Natural killer cell (primary cell): Measurements from ENCODE around the gene MTARC2. TPM values are rescaled to one million over a fixed set of nuclear protein-coding genes. Genes with fewer than 3 reads are reported as not detected.

Source experiments
- ATAC-seq, 3 donors: fragments of 150-1000 bp in 2 of 3; fragments of 200-7000 bp in 1 of 3; cut with Tn5 transposase; 1 replicate in 1 of 3; 2 replicates in 2 of 3; pipeline ENCODE4 v1.10.0; 2021; ENCODE audit warnings: mild to moderate bottlenecking in 2 of 3, moderate library complexity in 2 of 3
- DNase-seq, 2 donors: peaks; one replicate each; pipeline versions ENCODE4 v3.0.0 to v3.0.0-alpha.2; 2013 to 2021; ENCODE audit warnings: mixed read lengths in 1 of 2
- H3K27ac ChIP-seq: one replicate; pipeline ENCODE4 v1.5.1; 2013; ENCODE audit warnings: mild to moderate bottlenecking, low read length
- H3K27me3 ChIP-seq: one replicate; pipeline ENCODE4 v1.6.1; 2013; ENCODE audit warnings: low read length; ENCODE audit not compliant: control insufficient read depth, insufficient read depth
- H3K36me3 ChIP-seq: one replicate; pipeline ENCODE4 v1.6.1; 2013; ENCODE audit warnings: low read length; ENCODE audit not compliant: control insufficient read depth, insufficient read depth
- H3K4me1 ChIP-seq: one replicate; pipeline ENCODE4 v1.6.1; 2013; ENCODE audit warnings: low read length; ENCODE audit not compliant: control insufficient read depth, insufficient read depth
- H3K4me3 ChIP-seq: one replicate; pipeline ENCODE4 v1.5.1; 2013; ENCODE audit warnings: low read length
- H3K9me3 ChIP-seq: one replicate; pipeline ENCODE4 v1.6.1; 2013; ENCODE audit warnings: low read length; ENCODE audit not compliant: control insufficient read depth, insufficient read depth
- H3K27ac Mint-ChIP-seq, 2 donors: one replicate each; pipeline ENCODE4 v1.8.0; 2022; ENCODE audit warnings: mild to moderate bottlenecking in 2 of 2, mixed read lengths in 2 of 2, moderate library complexity in 1 of 2
- H3K27me3 Mint-ChIP-seq, 2 donors: one replicate each; pipeline ENCODE4 v1.8.0; 2022; ENCODE audit warnings: low read depth in 2 of 2, mixed read lengths in 2 of 2
- H3K36me3 Mint-ChIP-seq: one replicate; pipeline ENCODE4 v1.8.0; 2022; ENCODE audit warnings: mixed read lengths
- H3K4me1 Mint-ChIP-seq, 2 donors: one replicate each; pipeline ENCODE4 v1.8.0; 2022; ENCODE audit warnings: mixed read lengths in 2 of 2
- H3K4me3 Mint-ChIP-seq: one replicate; pipeline ENCODE4 v1.8.0; 2022; ENCODE audit warnings: mild to moderate bottlenecking, moderate library complexity, mixed read lengths
- H3K9me3 Mint-ChIP-seq, 2 donors: one replicate each; pipeline ENCODE4 v1.8.0; 2022; ENCODE audit warnings: mixed read lengths in 2 of 2
- WGBS: methylation state at CpG from one replicate; pipeline ENCODE4 v1.1.7; 2013; ENCODE audit warnings: missing lambda C conversion rate; ENCODE audit not compliant: insufficient coverage; 5-methylcytosine and 5-hydroxymethylcytosine counted together
- intact Hi-C: fragments of 100-400 bp; cut with micrococcal nuclease; formaldehyde crosslinking; loops from one replicate; pipeline ENCODE4 v1.14.2; 2022
- total RNA-seq, 4 donors: library from RNA; stranded (reverse); fragments of 120-200 nt in 1 of 4; gene quantifications; one replicate each; pipeline versions ENCODE4 v1.2.3 to v1.2.4, GENCODE V29; 2013 to 2022
- TF ChIP-seq, protein P1 (sequence below): fragments of 200-600 bp; IDR thresholded peaks from one replicate; pipeline ENCODE4 v1.8.0; 2022; ENCODE audit warnings: antibody characterized with exemption

MTARC2 gene
- total RNA-seq, 3 donors from 2014 or later (not counting 1 experiment from before 2014, with no cell fraction given): 0.33 to 1.7 (median 0.45) TPM

DNA sequence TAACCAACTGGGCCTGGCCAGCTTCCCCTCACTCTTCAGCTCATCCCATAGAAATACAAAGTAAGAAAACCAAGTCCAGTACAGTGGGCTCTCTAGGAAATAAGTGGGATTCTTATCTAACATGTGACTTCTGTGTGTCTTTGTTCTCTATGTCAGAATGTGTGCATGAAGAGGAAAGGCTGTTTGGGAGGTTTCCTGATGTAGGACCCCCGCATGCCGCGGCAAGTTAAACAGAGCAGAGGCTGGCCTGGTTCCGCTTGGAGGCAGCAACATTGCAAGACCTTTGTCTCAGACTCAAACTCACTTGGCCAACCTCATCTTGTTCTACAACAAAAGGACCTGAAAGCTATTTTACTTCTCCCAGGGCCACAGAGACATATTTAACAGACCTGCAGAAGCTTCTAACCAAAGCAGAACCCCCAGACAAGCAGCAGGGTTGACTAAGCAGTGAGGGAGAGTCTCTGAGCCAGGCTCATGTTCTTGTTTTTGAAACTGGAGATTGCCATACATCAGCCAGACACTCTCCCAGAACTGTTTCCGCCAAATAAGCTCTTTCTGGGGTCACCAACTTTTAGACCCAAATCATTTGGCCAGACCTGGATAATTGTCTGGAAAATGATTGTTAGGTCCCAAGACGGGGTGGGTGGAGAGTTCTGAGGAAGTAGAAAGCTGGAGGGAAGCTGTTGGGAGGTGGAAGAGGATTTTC is 6.2 kb downstream of the MTARC2 start:
- no peak for DNase-seq
- no peak for ATAC-seq
- peaks cover 27 to 34% of the 10 kb centered on the region in 2 donors for H3K27me3 Mint-ChIP-seq
- Histone ChIP-seq H3K36me3 (no peaks in the 10 kb centered on the region), H3K4me3 (no peak overlapping the region), H3K27ac (no peak overlapping the region), H3K4me1 (no peaks in the 10 kb centered on the region), H3K9me3 (no peaks in the 10 kb centered on the region), H3K27me3 (peaks cover 13% of the 10 kb centered on the region)
- intact Hi-C loops: no loop called here
- no peaks in the 10 kb centered on the region for H3K36me3 Mint-ChIP-seq
- H3K4me1 Mint-ChIP-seq: no peaks in the 10 kb centered on the region
- WGBS: 82% methylated on average over 6 of the region's 6 CpGs
- H3K27ac Mint-ChIP-seq: no peak overlapping the region
- H3K9me3 Mint-ChIP-seq: no peaks in the 10 kb centered on the region
- no peak overlapping the region for H3K4me3 Mint-ChIP-seq
- TF ChIP-seq, protein P1, sequence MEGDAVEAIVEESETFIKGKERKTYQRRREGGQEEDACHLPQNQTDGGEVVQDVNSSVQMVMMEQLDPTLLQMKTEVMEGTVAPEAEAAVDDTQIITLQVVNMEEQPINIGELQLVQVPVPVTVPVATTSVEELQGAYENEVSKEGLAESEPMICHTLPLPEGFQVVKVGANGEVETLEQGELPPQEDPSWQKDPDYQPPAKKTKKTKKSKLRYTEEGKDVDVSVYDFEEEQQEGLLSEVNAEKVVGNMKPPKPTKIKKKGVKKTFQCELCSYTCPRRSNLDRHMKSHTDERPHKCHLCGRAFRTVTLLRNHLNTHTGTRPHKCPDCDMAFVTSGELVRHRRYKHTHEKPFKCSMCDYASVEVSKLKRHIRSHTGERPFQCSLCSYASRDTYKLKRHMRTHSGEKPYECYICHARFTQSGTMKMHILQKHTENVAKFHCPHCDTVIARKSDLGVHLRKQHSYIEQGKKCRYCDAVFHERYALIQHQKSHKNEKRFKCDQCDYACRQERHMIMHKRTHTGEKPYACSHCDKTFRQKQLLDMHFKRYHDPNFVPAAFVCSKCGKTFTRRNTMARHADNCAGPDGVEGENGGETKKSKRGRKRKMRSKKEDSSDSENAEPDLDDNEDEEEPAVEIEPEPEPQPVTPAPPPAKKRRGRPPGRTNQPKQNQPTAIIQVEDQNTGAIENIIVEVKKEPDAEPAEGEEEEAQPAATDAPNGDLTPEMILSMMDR: no peak

DNA sequence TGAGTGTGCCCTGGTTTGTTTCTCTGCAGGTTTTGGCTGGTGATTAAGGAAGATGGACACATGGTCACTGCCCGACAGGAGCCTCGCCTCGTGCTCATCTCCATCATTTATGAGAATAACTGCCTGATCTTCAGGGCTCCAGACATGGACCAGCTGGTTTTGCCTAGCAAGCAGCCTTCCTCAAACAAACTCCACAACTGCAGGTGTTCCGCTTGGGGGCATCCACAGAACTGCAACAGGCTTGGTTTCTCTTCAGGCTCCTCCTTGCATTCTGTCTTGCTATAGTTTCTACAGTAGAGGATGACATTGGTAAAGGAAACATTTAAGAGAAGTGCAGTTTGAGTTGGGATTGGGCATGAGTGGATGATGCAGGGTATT is 6.8 kb downstream of the MTARC2 start:
- Histone ChIP-seq H3K4me1 (no peaks in the 10 kb centered on the region), H3K27ac (no peak overlapping the region), H3K4me3 (no peak overlapping the region), H3K9me3 (no peaks in the 10 kb centered on the region), H3K36me3 (no peaks in the 10 kb centered on the region), H3K27me3 (peaks cover 11% of the 10 kb centered on the region)
- ATAC-seq (no peak), DNase-seq (no peak)
- intact Hi-C loops: no loop called here
- H3K4me1 Mint-ChIP-seq: no peaks in the 10 kb centered on the region
- no peaks in the 10 kb centered on the region for H3K9me3 Mint-ChIP-seq
- H3K4me3 Mint-ChIP-seq: no peak overlapping the region
- H3K36me3 Mint-ChIP-seq: no peaks in the 10 kb centered on the region
- TF ChIP-seq, protein P1: no peak
- H3K27ac Mint-ChIP-seq: no peak overlapping the region
- peaks cover 25 to 31% of the 10 kb centered on the region in 2 donors for H3K27me3 Mint-ChIP-seq
- 84% methylated on average over 4 of the region's 4 CpGs for WGBS

DNA sequence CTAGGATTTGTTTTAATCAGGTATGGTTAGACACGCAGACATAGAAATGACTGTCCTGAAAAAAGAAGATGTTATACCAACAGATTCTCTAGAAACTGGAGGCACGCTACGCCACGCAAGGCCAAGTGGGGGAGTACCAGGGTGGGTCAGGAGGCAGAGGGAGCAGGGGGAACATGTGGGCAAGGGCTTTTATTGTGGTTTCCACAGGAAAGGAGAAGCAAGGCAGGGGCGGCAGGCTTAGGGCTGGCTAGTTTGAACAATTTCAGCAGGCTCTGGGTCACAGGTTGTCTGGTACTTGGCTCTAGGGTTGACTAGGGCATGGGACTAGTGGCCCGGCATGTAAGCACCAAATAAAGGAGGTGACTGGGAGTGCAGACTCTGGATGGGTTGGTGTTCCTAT is 7.2 kb downstream of the MTARC2 start:
- Mint-ChIP-seq H3K36me3 (no peaks in the 10 kb centered on the region), H3K4me1 (no peaks in the 10 kb centered on the region), H3K27me3 (peaks cover 25 to 27% of the 10 kb centered on the region in 2 donors), H3K9me3 (no peaks in the 10 kb centered on the region), H3K27ac (no peak overlapping the region), H3K4me3 (no peak overlapping the region)
- Histone ChIP-seq H3K27me3 (peaks cover 7% of the 10 kb centered on the region), H3K36me3 (no peaks in the 10 kb centered on the region), H3K4me1 (no peaks in the 10 kb centered on the region), H3K4me3 (no peak overlapping the region), H3K9me3 (no peaks in the 10 kb centered on the region), H3K27ac (no peak overlapping the region)
- TF ChIP-seq, protein P1: no peak
- intact Hi-C loops: no loop called here
- DNase-seq: no peak
- no peak for ATAC-seq
- 60% methylated on average over 6 of the region's 6 CpGs for WGBS

DNA sequence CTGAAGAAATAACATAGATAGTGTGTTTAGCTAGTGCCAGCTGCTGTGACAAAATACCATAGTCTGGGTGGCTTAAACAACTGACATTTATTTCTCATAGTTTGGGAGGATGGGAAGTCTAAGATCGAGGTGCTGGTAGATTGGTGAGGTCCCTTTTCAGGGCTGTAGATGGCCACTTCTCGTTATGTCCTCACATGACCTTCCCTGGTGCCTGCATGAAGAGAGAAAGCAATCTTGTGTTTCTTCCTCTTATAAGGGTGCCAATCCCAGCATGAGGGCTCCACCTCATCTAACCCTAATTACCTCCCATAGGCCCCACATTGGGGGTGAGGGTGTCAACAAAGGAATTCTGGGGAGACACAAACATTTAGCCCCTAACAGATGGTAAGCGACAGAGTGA is 9.3 kb downstream of the MTARC2 start:
- Histone ChIP-seq H3K27ac (no peak overlapping the region), H3K27me3 (no peaks in the 10 kb centered on the region), H3K4me1 (no peaks in the 10 kb centered on the region), H3K9me3 (no peaks in the 10 kb centered on the region), H3K36me3 (no peaks in the 10 kb centered on the region), H3K4me3 (no peak overlapping the region)
- peaks cover 14 to 15% of the 10 kb centered on the region in 2 donors for H3K27me3 Mint-ChIP-seq
- intact Hi-C loops: no loop called here
- H3K4me1 Mint-ChIP-seq: no peaks in the 10 kb centered on the region
- no peak overlapping the region for H3K4me3 Mint-ChIP-seq
- TF ChIP-seq, protein P1: no peak
- no peaks in the 10 kb centered on the region for H3K9me3 Mint-ChIP-seq
- no peaks in the 10 kb centered on the region for H3K36me3 Mint-ChIP-seq
- DNase-seq (no peak), ATAC-seq (no peak)
- WGBS: 54% methylated on average over 2 of the region's 3 CpGs
- no peak overlapping the region for H3K27ac Mint-ChIP-seq
